Astrocyte (in vitro differentiated cells and primary cell): Measurements from ENCODE around the gene FFAR2.

Experiments used
- EZH2 ChIP-seq: IDR thresholded peaks from 2 replicates; pipeline ENCODE4 v1.6.1; 2012; ENCODE audit warnings: mild to moderate bottlenecking, low read length, inconsistent platforms; ENCODE audit not compliant: insufficient read depth
- TF ChIP-seq, protein P1 (sequence below): IDR thresholded peaks from 2 replicates; pipeline ENCODE4 v1.5.1; 2011; ENCODE audit warnings: low read depth, mild to moderate bottlenecking, inconsistent platforms, low read length, moderate library complexity; ENCODE audit not compliant: insufficient read depth

DNA sequence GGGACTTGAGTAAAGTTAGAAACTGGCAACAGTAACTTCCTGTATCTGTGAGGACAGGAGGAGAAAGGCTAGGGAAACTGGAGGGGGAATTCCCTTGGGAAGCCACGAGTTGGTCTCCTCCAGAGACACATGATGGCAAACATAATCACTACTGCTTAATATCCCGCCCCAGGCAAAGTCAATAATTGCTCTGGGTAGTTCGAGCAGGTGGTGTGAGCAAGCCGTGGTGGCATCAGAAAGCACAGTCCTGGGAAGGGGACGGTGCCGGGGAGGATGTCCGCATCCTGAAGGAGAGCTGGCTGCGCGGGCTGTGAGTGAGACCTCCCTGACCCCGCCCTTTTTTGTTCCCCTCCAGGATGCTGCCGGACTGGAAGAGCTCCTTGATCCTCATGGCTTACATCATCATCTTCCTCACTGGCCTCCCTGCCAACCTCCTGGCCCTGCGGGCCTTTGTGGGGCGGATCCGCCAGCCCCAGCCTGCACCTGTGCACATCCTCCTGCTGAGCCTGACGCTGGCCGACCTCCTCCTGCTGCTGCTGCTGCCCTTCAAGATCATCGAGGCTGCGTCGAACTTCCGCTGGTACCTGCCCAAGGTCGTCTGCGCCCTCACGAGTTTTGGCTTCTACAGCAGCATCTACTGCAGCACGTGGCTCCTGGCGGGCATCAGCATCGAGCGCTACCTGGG is 1.4 kb downstream of the FFAR2 start:
- TF ChIP-seq, protein P1, sequence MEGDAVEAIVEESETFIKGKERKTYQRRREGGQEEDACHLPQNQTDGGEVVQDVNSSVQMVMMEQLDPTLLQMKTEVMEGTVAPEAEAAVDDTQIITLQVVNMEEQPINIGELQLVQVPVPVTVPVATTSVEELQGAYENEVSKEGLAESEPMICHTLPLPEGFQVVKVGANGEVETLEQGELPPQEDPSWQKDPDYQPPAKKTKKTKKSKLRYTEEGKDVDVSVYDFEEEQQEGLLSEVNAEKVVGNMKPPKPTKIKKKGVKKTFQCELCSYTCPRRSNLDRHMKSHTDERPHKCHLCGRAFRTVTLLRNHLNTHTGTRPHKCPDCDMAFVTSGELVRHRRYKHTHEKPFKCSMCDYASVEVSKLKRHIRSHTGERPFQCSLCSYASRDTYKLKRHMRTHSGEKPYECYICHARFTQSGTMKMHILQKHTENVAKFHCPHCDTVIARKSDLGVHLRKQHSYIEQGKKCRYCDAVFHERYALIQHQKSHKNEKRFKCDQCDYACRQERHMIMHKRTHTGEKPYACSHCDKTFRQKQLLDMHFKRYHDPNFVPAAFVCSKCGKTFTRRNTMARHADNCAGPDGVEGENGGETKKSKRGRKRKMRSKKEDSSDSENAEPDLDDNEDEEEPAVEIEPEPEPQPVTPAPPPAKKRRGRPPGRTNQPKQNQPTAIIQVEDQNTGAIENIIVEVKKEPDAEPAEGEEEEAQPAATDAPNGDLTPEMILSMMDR = no peak
- TF ChIP-seq EZH2 = no peak
